Right ventricle myocardium superior (tissue), 1 donor: ENCODE data around the gene BAZ2A. TPM values are rescaled to one million over a fixed set of nuclear protein-coding genes. Genes with fewer than 3 reads are reported as not detected.
A peak's percentile ranks its signal among the peaks of the same experiment; 100 is the strongest.

Experiments
- ATAC-seq: fragments of 200-7000 bp; cut with Tn5 transposase; one replicate; pipeline ENCODE4 v1.9.1; 2020; ENCODE audit warnings: mild to moderate bottlenecking; ENCODE audit not compliant: poor library complexity
- DNase-seq: peaks from one replicate; pipeline ENCODE4 v3.0.0-alpha.2; 2020
- intact Hi-C: fragments of 100-400 bp; cut with DNase I; formaldehyde crosslinking; loops from one replicate; pipeline ENCODE4 v1.11.2; 2022
- total RNA-seq: library from RNA; stranded (reverse); fragmentation: NEBNext Ultra II Directional; extraction: Animal tissue kit (Norgen Biotek cat#: 25700); gene quantifications from one replicate; pipeline ENCODE4 v1.2.1, GENCODE V29; 2021
- donor health status: DM: no; HTN: yes; CAD: no; lungs with severe emphysema.

The BAZ2A gene
- total RNA-seq, 1 donor from 2014 or later: 28.5 TPM

DNA sequence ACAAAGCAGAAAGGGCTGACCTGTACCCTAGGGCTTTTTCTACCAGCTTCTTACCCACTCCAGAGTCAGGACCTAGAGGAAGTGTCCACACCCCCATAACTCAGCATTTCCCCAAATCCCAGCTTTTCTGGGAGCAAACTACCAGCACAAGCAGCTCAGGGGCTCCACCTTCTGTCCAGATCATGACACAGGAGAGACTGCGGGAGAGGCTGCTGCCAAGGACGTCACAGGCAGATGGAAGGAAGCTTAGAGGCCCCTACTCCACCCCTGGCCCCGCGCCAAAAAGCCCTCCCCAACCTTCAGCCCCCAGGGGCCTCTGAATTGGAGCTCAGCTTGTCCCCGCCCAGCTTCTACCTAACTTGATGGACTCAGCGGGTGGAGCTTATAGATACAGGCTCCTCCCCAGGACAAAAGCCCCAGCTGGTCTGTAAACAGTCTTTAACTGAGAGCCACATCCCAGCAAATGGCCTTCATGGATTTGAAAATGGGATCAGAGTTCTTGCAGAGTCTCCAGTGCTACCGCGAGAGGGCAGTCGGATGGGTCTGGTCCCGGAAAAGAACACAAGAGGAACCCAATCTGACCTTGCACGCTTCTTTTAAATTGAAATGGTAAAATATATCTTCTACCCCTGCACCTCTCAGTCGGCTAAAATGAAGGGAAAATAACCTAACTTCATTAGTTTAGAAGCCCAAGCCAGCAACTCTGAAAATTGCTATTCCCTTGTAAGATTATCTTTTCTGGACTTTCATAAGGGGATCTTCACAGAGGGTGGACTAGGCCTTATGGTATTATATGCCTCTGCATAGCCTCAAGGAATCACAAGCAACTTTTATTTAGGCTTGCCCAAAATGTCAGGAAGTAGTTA is 6.8 kb upstream of the BAZ2A start:
- DNase-seq (peak; percentile 98), ATAC-seq (peak; percentile 81)
- intact Hi-C loops: loop anchor here (10.0 kb wide), 1 partner anchor 122 kb away; no protein-coding TSS in a partner anchor

DNA sequence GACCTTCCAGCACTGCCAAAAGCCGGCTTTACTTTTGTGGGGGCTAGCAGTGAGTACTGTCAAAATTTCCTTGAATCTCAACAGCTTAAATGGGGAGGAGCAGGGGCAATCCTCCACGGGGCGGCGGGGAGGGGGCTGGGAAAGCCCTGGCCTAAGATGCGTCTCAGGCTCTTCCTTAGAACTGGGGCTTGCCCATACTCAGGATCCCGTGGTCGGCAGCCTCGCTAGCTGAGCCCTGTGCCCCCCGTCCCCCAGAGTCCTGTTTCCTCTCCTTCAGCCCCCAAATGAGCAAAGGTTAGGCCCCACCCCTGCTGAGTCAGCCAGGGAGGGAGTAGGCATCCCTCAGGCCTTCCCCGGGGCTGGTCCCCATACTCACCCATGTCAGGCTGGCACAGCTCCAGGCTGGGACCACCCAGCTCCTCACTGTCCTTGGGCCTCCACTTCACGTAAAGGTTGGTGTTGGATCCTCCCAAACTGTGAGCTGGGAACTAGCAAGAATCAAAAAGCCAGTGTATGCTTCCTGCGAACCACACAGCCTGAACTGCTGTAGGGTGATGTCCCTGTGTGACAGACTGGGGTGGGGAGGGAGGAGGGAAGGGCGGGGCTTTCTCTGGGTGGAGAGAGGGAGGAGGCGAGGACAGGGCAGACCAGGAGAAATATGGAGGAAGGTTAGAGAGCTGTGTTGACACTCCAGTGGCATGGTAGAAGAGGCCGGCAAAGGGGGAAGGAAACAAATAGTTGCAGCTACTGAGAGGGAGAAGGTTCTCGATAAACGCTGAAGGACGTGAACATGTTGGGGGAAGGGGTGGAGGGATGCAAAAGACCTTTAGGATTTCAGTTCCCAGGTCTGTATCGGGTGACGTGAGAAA is 5.9 kb upstream of the BAZ2A start:
- intact Hi-C loops: loop anchor here (10.0 kb wide), 1 partner anchor 121 kb away; no protein-coding TSS in a partner anchor

DNA sequence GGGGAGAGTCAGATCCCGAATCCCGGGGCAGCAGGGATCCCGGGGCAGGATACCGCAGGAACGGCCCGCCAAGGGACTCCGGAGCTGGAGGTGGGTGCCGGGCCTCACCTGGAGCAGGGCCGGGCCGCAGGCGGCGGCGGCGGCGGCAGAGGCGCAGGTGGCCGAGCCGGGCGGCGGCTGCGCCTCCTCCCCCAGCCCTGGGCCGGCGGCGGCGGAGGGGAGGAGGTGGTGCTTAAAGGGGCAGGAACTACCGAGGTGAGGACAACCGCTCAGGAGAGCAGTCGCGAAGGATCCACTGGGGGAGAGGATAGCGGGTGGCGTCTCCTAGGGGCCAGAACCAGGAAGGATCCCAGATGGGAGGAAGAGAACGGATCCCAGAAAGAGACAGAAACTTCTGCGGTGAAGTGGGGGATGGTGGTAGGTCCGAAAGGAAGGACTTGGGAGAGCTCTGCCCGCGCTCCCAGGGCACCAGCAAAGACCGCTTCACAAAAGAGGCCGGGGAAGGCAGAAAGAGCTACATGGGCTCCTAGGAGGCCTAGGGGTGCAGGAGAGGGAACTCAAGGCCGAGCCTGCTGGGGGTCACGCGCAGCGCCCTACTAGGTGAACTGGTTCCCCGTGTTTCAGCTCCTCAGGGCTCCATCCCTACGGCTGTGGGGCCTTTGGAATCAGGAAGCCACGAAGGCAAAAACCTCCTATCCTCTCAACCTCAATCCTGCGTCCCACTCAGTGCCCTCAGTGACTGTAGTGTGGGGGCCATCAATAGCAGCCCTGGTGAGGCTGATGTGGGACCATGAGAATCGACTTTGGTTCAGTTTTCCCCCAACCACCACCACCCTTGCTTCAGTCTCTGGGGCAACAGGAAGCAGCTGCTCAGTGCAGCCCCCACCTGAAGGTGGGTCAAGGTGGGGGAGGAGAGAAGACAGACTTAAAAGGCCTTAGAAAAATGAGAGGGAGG is 5.0 kb upstream of the BAZ2A start:
- intact Hi-C loops: loop anchor here (10.0 kb wide), 1 partner anchor 120 kb away; no protein-coding TSS in a partner anchor
- peak; percentile 38 for ATAC-seq
- DNase-seq: peak; percentile 78

More for the DNA sequence above, 5.9 kb upstream of the BAZ2A start:
- ATAC-seq (peak; percentile 85), DNase-seq (peak; percentile 90)

DNA sequence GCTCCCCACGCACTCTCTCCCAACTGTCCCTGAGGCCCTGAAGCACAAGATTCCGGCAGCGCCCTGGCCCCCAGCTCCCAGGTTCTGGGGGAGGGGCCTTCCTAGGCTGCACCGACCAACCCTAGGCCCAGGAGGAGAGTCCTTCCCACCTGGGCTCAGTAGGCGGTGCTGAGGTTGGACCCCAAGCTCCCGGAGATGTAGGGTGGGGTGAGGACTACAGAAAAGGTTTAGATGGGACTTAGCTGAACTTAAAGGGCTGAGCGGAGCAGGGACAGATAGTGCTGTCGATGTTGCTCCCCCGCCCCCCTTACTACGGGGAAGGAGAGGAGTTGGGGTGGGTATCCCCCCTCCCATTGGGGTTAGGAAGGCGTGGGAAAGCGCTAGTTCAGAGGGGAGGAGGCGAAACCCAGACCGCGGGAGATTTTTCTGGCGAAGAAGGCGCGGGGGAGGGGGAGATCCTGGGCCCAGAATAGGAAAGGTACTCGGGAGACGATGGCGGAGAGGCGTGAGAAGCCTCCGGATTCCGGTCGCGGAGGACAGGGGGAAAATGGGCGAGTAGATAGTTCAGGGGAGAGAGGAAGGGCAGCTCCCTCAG is 4.2 kb upstream of the BAZ2A start:
- ATAC-seq (no peak), DNase-seq (peak; percentile 53)
- intact Hi-C loops: loop anchor here (10.0 kb wide), 1 partner anchor 120 kb away; no protein-coding TSS in a partner anchor

DNA sequence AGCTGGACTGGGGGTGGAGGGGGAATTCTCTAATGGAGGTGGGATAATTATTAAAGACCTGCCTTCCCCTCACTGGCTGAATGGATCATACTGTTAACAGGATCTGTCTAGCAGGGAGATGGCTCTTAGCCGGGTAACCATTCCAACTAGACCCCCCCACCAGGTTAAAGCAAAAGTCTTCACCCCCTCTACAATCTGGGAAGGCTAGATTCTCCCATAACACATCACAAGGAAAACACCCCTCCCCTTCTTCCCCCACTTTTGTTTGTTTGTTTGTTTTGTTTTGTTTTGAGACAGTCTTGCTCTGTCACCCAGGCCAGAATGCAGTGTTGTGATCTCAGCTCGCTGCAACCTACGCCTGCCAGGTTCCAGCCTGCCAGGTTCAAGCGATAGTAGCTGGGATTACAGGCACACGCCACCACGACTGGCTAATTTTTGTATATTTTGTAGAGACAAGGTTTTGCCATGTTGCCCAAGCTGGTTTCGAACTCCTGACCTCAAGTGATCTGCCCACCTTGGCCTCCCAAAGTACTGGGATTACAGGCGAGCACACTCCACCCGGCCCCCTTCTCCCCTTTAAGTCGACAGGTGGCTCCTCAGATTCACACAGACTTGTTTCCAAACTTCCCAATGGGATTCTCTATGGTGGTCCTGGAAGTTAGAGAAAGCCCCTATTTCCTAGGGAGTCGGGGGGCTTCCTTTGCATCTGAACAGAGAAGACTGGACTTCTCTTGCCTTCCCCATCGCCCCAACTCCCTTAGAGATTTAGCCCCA is 3.5 kb upstream of the BAZ2A start:
- no peak for ATAC-seq
- intact Hi-C loops: loop anchor here (10.0 kb wide), 1 partner anchor 119 kb away; no protein-coding TSS in a partner anchor
- DNase-seq: no peak

DNA sequence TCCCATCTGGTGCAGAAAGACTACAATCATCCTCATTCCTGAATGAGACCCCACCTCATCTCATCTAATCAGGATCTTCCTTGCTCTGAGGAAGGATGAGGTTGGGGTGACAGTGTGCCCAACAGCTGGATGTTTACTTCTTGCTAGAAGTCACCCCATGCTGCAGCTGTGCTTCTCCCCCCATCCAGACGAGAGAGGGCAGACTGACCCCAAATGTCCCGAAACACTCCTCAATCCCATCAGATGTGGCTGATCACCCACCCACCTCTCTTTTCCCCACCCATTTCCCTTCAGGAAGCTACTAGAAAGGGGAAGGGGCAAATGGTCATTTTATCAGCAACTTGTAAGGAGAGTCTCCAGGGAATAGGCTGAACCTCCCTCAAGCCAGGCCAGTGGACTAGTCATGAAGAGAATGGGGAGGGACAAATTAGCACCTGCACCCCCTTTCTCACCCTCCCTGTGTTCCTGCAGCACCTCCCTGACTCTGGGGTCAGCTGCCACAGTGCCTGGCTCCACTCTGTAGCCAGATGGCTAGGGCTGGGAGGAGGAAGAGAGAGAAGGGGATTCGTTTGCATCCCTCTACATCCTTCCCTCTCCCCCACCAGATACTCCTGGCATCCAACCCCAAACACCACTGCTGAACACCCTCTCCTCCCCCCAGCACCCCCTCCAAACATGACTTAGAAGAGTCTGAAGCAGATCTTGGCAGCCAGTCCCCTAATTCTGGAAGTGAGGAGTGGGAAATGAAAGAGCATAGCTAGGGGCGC is 2.8 kb upstream of the BAZ2A start:
- no peak for ATAC-seq
- intact Hi-C loops: loop anchor here (10.0 kb wide), 1 partner anchor 118 kb away; no protein-coding TSS in a partner anchor

DNA sequence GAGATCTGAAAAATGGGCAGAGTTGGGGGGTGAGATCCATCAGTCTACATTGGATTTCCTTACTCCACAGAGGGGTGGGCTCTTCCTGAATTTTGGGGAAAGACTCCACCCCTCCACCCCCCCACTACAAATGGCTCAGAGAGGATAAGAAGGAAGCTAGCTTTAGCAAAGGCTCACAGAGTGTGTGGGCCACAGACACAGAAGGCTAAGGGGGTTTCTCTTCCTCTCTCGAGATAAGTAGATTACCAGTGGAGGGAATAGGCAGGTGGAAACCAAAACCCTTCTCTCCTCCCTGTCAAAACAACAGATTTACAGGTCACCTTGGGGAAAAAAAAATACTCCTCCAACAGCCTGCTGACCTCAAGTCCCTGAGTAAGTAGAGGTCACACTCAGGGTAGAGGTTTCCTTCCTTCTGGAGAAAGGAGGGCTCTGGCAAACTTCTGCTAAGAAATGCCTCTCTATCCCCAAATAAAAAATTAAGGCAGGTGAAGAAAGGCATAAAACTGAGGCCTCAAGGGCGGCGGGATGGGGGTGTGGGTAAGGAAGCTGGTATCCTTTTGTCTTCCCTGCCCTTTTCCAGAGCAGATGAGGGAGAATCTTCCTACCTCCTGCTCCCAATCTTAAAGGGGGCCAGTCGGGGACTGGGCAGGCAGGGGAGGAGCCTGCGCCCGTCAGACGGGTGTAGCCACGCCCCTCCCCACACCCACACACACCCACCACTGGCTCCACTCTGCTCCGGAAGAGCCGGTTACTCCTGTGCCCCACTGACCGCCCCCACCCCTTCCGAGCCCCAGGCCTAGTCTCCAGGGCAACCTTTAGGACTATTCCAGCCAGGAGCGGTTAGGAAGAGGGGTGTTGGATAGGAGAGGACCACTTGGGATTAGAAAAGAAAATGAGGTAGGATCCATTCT is 1.9 kb upstream of the BAZ2A start:
- ATAC-seq (peak; percentile 9), DNase-seq (peak; percentile 85)
- intact Hi-C loops: loop anchor here (10.0 kb wide), 1 partner anchor 117 kb away; no protein-coding TSS in a partner anchor

More for the DNA sequence above, 2.8 kb upstream of the BAZ2A start:
- DNase-seq: no peak

DNA sequence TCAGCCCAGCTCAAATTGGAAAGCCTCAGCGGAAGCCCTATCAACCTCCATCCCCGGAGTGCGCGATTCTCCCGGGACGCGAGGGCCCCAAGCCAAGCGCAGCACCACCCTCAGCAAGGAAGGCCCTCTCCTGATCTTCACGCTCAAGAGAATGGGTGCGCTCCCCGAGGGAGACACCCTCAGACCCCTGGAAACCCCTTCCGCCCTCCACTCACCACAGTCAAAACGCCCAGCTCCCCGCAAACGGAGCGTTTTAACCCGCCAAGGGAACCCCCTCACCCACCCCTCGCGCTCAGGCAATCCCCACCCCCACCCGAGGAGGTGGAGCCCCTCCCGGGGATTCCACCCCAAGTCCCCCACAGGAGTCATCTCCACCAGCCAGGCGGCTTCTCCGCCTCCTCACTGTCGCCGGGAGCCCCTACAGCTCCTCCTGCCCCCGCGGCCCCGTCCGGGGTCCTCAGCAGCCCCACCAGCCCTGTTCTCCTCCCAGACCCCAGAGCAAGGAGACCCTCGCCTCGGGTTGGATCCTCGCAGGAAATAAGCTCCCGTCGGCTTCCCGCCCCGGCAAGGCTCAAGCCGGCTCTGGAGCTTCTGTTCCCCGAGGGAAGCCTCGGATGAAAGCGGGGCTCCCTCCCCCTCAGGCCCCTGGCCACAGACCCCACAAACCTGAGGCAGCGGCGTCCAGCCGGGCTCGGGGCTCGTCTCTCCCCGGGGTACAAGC is 507 bp downstream of the BAZ2A start:
- ATAC-seq: peak; percentile 51
- DNase-seq: no peak
- intact Hi-C loops: loop anchor here (10.0 kb wide), 1 partner anchor 115 kb away; no protein-coding TSS in a partner anchor

DNA sequence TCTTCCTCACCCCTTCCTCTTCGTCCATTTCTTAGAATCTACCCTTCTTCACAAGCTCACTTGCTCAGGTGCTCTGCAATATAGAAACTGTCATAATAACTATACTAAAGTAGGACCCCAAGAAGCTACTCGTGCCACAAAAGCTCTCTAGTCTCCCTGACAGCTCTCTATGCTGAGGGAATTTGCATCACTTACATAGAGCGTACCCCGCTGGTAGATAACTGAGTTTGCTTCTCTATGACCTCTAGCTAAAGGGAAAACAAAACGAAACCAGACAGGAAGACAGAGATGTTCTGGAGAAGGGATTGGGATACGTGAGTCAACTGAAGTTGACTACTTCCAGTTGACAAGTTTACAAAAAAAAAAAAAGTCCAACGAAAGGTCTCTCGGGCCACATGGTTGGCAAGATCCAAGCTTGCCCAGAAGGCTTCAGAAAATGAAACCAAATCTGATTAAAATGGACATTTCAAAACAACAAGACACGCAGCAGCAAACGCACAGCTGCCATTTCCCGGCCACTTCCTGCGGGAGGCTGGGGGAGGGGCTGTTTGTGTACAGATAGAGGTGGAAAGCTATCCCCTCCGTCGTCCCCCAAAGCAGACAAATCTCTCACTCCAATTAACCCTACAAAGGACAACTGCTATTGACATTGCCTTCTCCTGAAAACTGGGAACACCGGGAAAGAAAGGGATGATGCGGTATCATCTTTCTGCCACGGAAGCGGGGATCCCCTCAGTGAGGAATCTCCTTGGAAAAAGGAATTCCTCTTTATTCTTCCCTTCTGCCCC is 1.3 kb downstream of the BAZ2A start:
- peak; percentile 80 for DNase-seq
- intact Hi-C loops: no loop called here
- peak; percentile 37 for ATAC-seq

DNA sequence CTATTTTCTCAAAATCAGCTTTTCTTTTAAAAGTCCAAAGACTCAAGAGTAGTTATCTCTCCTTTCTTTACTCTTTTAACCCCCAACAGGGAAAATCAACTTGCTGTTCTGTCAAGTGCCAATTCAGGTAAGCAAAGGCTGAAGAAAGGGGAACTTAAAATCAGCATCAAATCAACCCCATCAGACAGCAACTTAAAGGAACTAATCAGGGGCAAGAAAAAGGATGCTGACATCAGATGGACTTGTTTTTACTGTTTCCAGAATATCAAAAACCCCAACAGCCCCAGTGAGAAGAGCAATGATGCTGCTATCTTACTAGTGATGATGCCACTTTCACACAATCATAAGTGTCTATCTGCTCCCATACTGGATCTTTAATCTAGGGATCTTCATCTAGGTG is 3.4 kb downstream of the BAZ2A start:
- intact Hi-C loops: no loop called here
- DNase-seq (no peak), ATAC-seq (no peak)

DNA sequence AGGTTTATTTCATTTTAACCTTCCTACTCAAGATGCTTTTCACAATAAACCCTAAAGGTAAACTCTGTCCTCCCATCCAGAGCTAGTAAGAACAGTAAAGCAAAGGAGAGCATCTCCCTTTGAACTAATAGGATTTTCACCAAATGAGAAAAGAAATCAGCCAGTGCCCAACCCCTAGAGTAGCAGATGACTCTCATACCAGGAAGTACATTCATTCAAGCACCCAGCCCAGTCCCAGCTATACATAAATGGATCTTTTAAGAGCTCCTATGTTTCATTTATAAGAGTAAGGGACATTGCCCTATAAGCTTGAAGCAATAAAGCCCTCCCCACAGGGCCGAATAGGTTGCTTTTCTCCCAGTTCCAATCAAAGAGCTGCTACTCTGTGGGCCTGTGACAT is 7.6 kb downstream of the BAZ2A start:
- intact Hi-C loops: no loop called here
- DNase-seq: no peak
- ATAC-seq: no peak

DNA sequence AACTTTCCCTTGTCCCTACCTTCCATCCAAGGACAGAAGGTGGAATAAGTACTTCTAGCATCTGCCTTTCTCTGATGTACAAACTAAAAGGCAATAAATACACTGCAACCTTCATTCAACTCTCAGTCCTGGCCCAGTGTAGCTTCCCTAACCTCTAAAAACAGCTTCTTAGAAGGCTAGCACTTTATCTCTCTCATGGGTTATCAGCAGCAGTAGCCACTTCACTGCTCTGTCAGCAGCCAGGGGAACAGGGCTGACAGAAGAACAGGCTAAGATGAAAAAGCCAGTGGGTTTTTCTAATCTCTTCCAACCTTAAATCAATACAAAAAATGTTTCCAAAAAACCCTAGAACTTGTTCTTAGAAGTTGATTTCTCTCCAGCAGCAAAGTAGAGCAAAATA is 13.2 kb downstream of the BAZ2A start:
- intact Hi-C loops: no loop called here
- ATAC-seq (peak; percentile 87), DNase-seq (no peak)

DNA sequence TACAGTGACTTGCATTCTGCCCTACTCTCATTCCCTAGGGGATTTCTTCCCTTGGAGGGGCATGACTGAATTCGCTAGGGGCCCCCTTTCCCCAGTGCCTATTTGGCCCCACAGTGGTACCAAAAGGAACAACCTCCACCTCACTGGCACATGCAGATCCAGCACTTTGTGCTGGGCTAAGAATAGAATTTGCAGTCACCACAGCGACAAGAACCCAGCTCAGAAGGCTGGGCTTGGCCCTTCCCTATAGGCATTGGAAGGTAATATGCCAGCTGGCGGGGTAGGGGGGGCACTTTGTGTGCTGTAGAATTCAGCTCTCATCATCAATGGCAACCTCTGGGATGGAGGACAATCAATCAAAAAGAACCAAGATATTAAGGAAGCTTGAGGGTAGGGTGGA is 13.9 kb downstream of the BAZ2A start:
- intact Hi-C loops: no loop called here
- DNase-seq: no peak
- ATAC-seq: peak; percentile 92

DNA sequence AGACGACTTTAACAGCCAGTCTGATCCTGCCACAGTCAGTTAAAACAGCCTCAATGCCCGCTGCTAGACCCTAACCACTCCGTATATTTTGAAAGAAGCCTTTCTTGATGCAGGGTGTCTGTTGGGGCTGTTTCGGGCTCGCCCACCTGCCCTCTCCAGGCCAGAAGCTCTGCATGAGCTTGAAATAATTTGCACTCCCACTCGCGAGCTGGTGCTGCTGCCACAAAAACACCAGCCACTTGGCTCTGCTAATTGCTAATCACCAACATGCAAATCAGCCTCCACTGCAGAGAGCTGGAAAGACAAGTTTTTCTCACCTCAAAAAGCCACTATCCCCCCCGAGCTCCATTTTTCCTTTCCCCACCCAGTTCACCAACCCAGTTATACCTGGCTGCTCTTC is 15.5 kb downstream of the BAZ2A start:
- ATAC-seq (no peak), DNase-seq (no peak)
- intact Hi-C loops: no loop called here
